Measurements from ENCODE around the gene SERPINA1. TPM values are rescaled to one million over a fixed set of nuclear protein-coding genes. Genes with fewer than 3 reads are reported as not detected.
A peak's percentile ranks its signal among the peaks of the same experiment; 100 is the strongest.

Gene SERPINA1
- total and polyA plus RNA-seq, 2 of the 13 experiments (the other 11 are each of a cell fraction or from before 2014, with no cell fraction given): 3,266 to 11,015 TPM

DNA sequence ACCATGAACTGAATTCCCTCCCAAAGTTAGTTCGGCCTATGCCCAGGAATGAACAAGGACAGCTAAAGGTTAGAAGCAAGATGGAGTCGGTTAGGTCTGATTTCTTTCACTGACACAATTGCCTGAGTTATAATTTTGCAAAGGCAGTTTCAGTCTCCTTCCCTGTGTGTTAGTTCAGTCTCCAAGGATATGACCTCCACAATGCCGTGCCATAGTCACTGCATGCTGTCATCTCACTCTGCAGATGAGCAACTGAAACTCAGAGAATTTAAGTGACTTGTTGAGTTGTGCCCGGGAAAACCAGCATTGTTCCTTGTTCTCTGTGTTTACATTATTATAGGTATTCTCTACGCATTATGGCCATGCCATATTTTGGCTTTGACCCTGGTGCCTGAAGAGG lies 10.1 kb upstream of the SERPINA1 start:
- Histone ChIP-seq H4K20me1 (ENCODE audit: insufficient read depth, low read length) (no peaks in the 10 kb centered on the region), H2AFZ (ENCODE audit: low read length) (no peak overlapping the region), H3K4me3 (replicated peaks in 1 of 3; ENCODE audit: insufficient read depth in 1 of 3, low read depth in 2 of 3, low read length in 3 of 3) (no peak overlapping the region), H3K36me3 (replicated peaks in 1 of 2; ENCODE audit: control insufficient read depth in 1 of 2, insufficient read depth in 2 of 2, low read length in 2 of 2) (no peaks in the 10 kb centered on the region), H3K27ac (ENCODE audit: extremely low read length, insufficient read depth, low read length) (peak overlapping the region; percentile 20), H3K4me2 (ENCODE audit: low read depth, low read length) (no peak overlapping the region), H3K4me1 (ENCODE audit: insufficient read depth, low read length) (peaks cover 100% of the 10 kb centered on the region), H3K9me3 (ENCODE audit: low read length) (no peaks in the 10 kb centered on the region), H3K79me2 (ENCODE audit: insufficient read depth, low read length) (peaks cover 3% of the 10 kb centered on the region), H3K27me3 (ENCODE audit: control insufficient read depth in 1 of 2, insufficient read depth in 2 of 2, low read length in 2 of 2) (no peaks in the 10 kb centered on the region), H3K9ac (ENCODE audit: insufficient read depth, low read depth, low read length) (no peak overlapping the region)
- CTCF ChIA-PET (ENCODE audit: low intra/inter-chr PET ratio, low total read pairs): no interaction called here
- FAIRE-seq: no peak
- DNase-seq (ENCODE audit: low spot score): no peak
- in situ Hi-C loops (cut with HindIII; ENCODE audit: extremely low pct_ligation_motif_present, low pct_unique_long_range_greater_than_20kb): no loop called here
- no peak for ATAC-seq
- TF ChIP-seq BORCS8-MEF2B (CRISPR knock-in tag; IDR thresholded peaks at IDR 0.05): no peak
- no peak for TF ChIP-seq ZNF687 (CRISPR knock-in tag; IDR thresholded peaks at IDR 0.05)
- TF ChIP-seq SAP130 (CRISPR knock-in tag; IDR thresholded peaks at IDR 0.05; ENCODE audit: low read depth): no peak
- 90% methylated on average over 5 of the region's 5 CpGs for WGBS (ENCODE audit: low lambda C conversion rate)
- BruUV-seq (replicated peaks): no TSS peak
- POLR2A ChIA-PET: interaction anchor here (8.9 kb wide), 1 partner anchor 11 kb away, joined by 180 read pairs; the partner anchor contains the start of gene SERPINA1
- intact Hi-C loops (cut with micrococcal nuclease; ENCODE audit: unreplicated experiment): no loop called here

DNA sequence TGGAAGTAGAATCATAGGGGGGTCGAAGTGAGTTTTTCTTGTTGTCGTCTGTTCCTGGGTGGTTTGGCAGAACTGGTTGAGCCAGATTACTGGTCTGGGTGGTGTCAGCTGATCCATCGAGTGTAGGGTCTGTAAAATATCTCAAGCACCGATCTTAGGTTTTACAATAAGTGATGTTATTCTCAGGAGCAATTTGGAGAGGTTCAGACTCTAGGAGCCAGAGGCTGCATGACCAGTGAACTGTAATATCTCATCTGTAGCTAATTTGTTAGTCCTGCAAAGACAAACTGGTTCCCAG lies 9.7 kb upstream of the SERPINA1 start:
- intact Hi-C loops (cut with micrococcal nuclease; ENCODE audit: unreplicated experiment) (no loop called here), in situ Hi-C loops (cut with HindIII; ENCODE audit: extremely low pct_ligation_motif_present, low pct_unique_long_range_greater_than_20kb) (no loop called here)
- Histone ChIP-seq H3K4me1 (ENCODE audit: insufficient read depth, low read length) (peaks cover 100% of the 10 kb centered on the region), H3K27me3 (ENCODE audit: control insufficient read depth in 1 of 2, insufficient read depth in 2 of 2, low read length in 2 of 2) (no peaks in the 10 kb centered on the region), H3K9ac (ENCODE audit: insufficient read depth, low read depth, low read length) (no peak overlapping the region), H3K4me2 (ENCODE audit: low read depth, low read length) (no peak overlapping the region), H4K20me1 (ENCODE audit: insufficient read depth, low read length) (no peaks in the 10 kb centered on the region), H3K9me3 (ENCODE audit: low read length) (no peaks in the 10 kb centered on the region), H3K36me3 (replicated peaks in 1 of 2; ENCODE audit: control insufficient read depth in 1 of 2, insufficient read depth in 2 of 2, low read length in 2 of 2) (no peaks in the 10 kb centered on the region), H3K79me2 (ENCODE audit: insufficient read depth, low read length) (peaks cover 3% of the 10 kb centered on the region), H2AFZ (ENCODE audit: low read length) (no peak overlapping the region), H3K4me3 (replicated peaks in 1 of 3; ENCODE audit: insufficient read depth in 1 of 3, low read depth in 2 of 3, low read length in 3 of 3) (no peak overlapping the region), H3K27ac (ENCODE audit: extremely low read length, insufficient read depth, low read length) (peak overlapping the region; percentile 20)
- no peak for DNase-seq (ENCODE audit: low spot score)
- no peak for FAIRE-seq
- TF ChIP-seq IKZF4 (CRISPR knock-in tag; IDR thresholded peaks at IDR 0.05; ENCODE audit: borderline replicate concordance, low read depth, not compliant biosample characterization): no peak
- TF ChIP-seq, protein P1, sequence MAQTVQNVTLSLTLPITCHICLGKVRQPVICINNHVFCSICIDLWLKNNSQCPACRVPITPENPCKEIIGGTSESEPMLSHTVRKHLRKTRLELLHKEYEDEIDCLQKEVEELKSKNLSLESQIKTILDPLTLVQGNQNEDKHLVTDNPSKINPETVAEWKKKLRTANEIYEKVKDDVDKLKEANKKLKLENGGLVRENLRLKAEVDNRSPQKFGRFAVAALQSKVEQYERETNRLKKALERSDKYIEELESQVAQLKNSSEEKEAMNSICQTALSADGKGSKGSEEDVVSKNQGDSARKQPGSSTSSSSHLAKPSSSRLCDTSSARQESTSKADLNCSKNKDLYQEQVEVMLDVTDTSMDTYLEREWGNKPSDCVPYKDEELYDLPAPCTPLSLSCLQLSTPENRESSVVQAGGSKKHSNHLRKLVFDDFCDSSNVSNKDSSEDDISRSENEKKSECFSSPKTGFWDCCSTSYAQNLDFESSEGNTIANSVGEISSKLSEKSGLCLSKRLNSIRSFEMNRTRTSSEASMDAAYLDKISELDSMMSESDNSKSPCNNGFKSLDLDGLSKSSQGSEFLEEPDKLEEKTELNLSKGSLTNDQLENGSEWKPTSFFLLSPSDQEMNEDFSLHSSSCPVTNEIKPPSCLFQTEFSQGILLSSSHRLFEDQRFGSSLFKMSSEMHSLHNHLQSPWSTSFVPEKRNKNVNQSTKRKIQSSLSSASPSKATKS (CRISPR knock-in tag; IDR thresholded peaks at IDR 0.05): no peak
- no peak for TF ChIP-seq MED8 (CRISPR knock-in tag; IDR thresholded peaks at IDR 0.05; ENCODE audit: insufficient replicate concordance)
- ChIA-PET CTCF (ENCODE audit: low intra/inter-chr PET ratio, low total read pairs) (no interaction called here), POLR2A (interaction anchor here (8.9 kb wide), 1 partner anchor 10 kb away, joined by 180 read pairs; the partner anchor contains the start of gene SERPINA1)
- ATAC-seq: no peak
- 99% methylated on average over 4 of the region's 4 CpGs for WGBS (ENCODE audit: low lambda C conversion rate)
- BruUV-seq (replicated peaks): no TSS peak
